Lower leg skin (tissue), 3 donors: ENCODE results near the gene VPS39.

Source experiments
- CTCF ChIP-seq, 3 donors: fragments of 450-650 bp; IDR thresholded peaks; one replicate each; pipeline ENCODE4 v1.5.1; 2016; ENCODE audit warnings: antibody characterized with exemption in 3 of 3, mild to moderate bottlenecking in 3 of 3, moderate library complexity in 2 of 3
- POLR2A ChIP-seq, 2 donors: fragments of 450-650 bp; IDR thresholded peaks; one replicate each; pipeline ENCODE4 v1.6.1; 2016 to 2017; ENCODE audit warnings: antibody characterized with exemption in 2 of 2, mild to moderate bottlenecking in 1 of 2, moderate library complexity in 1 of 2

GRCh38 chr15:42136513-42136912 lies 71.6 kb downstream of the VPS39 start:
- no peak for TF ChIP-seq POLR2A (IDR thresholded peaks at IDR 0.05)
- no peak for TF ChIP-seq CTCF (IDR thresholded peaks at IDR 0.05)
